ENCODE data around the gene KDM2B. TPM values are rescaled to one million over a fixed set of nuclear protein-coding genes. Genes with fewer than 3 reads are reported as not detected.

Gene KDM2B
- total RNA-seq, 1 donor from 2014 or later = 236 TPM

- POLR2A ChIA-PET = no interaction called here
- H3K4me1 Mint-ChIP-seq = peaks cover 17% of the 10 kb centered on the region
- ATAC-seq (ENCODE audit: low read depth) (no peak), DNase-seq (no peak)
- intact Hi-C loops (cut with micrococcal nuclease) = loop anchor here (5.0 kb wide), 1 partner anchor 48 kb away; no protein-coding TSS in a partner anchor
- no peaks in the 10 kb centered on the region for H3K27me3 Mint-ChIP-seq
- peaks cover 73% of the 10 kb centered on the region for H3K36me3 Mint-ChIP-seq (ENCODE audit: low read depth)
- no peak overlapping the region for H3K27ac Mint-ChIP-seq
- TF ChIP-seq, protein P1, sequence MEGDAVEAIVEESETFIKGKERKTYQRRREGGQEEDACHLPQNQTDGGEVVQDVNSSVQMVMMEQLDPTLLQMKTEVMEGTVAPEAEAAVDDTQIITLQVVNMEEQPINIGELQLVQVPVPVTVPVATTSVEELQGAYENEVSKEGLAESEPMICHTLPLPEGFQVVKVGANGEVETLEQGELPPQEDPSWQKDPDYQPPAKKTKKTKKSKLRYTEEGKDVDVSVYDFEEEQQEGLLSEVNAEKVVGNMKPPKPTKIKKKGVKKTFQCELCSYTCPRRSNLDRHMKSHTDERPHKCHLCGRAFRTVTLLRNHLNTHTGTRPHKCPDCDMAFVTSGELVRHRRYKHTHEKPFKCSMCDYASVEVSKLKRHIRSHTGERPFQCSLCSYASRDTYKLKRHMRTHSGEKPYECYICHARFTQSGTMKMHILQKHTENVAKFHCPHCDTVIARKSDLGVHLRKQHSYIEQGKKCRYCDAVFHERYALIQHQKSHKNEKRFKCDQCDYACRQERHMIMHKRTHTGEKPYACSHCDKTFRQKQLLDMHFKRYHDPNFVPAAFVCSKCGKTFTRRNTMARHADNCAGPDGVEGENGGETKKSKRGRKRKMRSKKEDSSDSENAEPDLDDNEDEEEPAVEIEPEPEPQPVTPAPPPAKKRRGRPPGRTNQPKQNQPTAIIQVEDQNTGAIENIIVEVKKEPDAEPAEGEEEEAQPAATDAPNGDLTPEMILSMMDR (IDR thresholded peaks at IDR 0.05) = no peak
- H3K4me3 Mint-ChIP-seq = no peak overlapping the region
- no peaks in the 10 kb centered on the region for H3K9me3 Mint-ChIP-seq
- CTCF ChIA-PET = no interaction called here
Observed at GRCh38 chr12:121504505-121504904, 76.3 kb downstream of the KDM2B start.

DNA sequence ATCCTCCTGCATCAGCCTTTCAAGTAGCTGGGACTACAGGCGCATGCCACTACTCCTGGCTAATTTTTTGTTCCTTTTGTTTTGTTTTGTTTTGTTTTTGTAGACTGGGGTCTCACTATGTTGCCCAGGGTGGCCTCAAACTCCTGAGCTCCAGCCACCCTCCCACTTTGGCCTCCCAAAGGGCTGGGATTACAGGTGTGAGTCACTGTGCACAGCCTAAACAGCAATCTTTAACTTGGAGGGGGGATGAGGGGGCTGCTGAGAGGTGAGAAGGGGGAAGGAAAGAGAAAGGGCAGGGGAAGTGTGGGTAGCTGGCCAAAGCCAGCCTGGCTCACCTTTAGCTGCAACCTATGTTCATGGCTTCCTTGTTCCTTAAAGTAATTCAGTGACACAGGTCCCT, 77.4 kb downstream of the KDM2B start:
- no peak for DNase-seq
- intact Hi-C loops (cut with micrococcal nuclease) = loop anchor here (5.0 kb wide), 1 partner anchor 49 kb away; no protein-coding TSS in a partner anchor
- Mint-ChIP-seq H3K27ac (no peak overlapping the region), H3K4me1 (peaks cover 17% of the 10 kb centered on the region), H3K4me3 (no peak overlapping the region), H3K9me3 (no peaks in the 10 kb centered on the region), H3K27me3 (no peaks in the 10 kb centered on the region), H3K36me3 (ENCODE audit: low read depth) (peaks cover 63% of the 10 kb centered on the region)
- POLR2A ChIA-PET = interaction anchor here (0.6 to 1.0 kb wide), 3 partner anchors 36 to 270 kb away, joined by 3 to 4 read pairs (median 3); no protein-coding TSS in a partner anchor
- TF ChIP-seq, protein P1 (IDR thresholded peaks at IDR 0.05) = no peak
- ATAC-seq (ENCODE audit: low read depth) = no peak
- CTCF ChIA-PET = interaction anchor here (1.3 to 1.4 kb wide), 2 partner anchors 49 to 165 kb away, joined by 5 to 8 read pairs; no protein-coding TSS in a partner anchor

DNA sequence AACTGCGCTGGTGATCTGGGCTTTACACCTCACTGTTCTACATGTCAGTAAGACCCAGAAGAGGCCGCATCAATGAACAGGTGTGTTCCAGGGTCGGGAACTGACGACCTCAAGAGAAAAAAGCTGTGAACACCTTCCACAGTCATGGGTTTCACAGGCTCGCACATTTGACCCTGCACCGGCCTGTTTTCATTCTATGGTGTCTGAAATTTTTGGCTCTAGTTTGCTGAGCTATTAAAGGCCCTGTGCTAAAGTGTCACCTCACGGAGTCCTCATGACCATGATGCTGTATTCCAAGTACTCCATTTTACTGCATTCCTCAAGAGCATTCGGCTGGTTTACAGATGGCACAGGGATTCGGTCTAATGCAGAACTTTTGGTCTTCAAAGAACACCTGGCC, 78.9 kb downstream of the KDM2B start:
- TF ChIP-seq, protein P1 (IDR thresholded peaks at IDR 0.05) = no peak
- H3K4me1 Mint-ChIP-seq = peaks cover 19% of the 10 kb centered on the region
- DNase-seq (no peak), ATAC-seq (ENCODE audit: low read depth) (no peak)
- ChIA-PET POLR2A (no interaction called here), CTCF (interaction anchor here (0.8 to 3.8 kb wide), 3 partner anchors 118 to 167 kb away, joined by 3 to 24 read pairs (median 3); partner anchors contain the start of gene MORN3)
- H3K4me3 Mint-ChIP-seq = no peak overlapping the region
- intact Hi-C loops (cut with micrococcal nuclease) = loop anchor here (2.0 to 5.0 kb wide), 2 partner anchors 13 to 50 kb away; no protein-coding TSS in a partner anchor
- peaks cover 60% of the 10 kb centered on the region for H3K36me3 Mint-ChIP-seq (ENCODE audit: low read depth)
- no peaks in the 10 kb centered on the region for H3K27me3 Mint-ChIP-seq
- peak overlapping the region; percentile 50 for H3K27ac Mint-ChIP-seq
- H3K9me3 Mint-ChIP-seq = no peaks in the 10 kb centered on the region

GRCh38 chr12:121499929-121500793, 80.7 kb downstream of the KDM2B start:
- peak; percentile 82 for ATAC-seq (ENCODE audit: low read depth)
- DNase-seq = peak; percentile 69
- Mint-ChIP-seq H3K9me3 (no peaks in the 10 kb centered on the region), H3K4me3 (no peak overlapping the region), H3K27me3 (no peaks in the 10 kb centered on the region), H3K27ac (no peak overlapping the region), H3K4me1 (peaks cover 17% of the 10 kb centered on the region), H3K36me3 (ENCODE audit: low read depth) (peaks cover 55% of the 10 kb centered on the region)
- TF ChIP-seq, protein P1 (IDR thresholded peaks at IDR 0.05) = peak; percentile 82
- intact Hi-C loops (cut with micrococcal nuclease) = loop anchor here (1.0 to 5.0 kb wide), 6 partner anchors 15 to 182 kb away; no protein-coding TSS in a partner anchor
- ChIA-PET CTCF (interaction anchor here (0.7 to 3.8 kb wide), 18 partner anchors 9 to 180 kb away, joined by 3 to 24 read pairs (median 6); partner anchors contain the start of genes MORN3 and ORAI1), POLR2A (interaction anchor here (0.6 to 1.5 kb wide), 4 partner anchors 14 to 128 kb away, joined by 3 to 4 read pairs (median 3); no protein-coding TSS in a partner anchor)

DNA sequence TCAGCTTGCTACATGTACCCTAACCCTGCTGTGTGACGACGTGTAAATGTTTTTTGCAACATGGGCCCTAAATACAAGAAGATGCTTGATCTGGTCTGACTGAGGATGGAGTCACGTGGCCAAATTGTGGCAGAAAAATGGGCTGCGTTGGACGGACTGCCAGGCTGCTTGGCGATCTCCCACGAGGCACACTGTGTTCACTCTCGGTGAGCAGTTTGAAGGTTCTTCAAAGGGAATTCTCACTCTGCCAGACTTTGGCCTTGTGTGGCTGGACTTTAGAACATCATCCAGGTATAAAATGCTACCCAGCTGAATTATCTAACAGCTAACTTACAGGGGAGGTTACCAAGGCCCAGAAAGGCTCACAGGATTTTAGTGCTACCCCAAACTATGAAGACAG, 85.1 kb downstream of the KDM2B start:
- ATAC-seq (ENCODE audit: low read depth) (no peak), DNase-seq (no peak)
- intact Hi-C loops (cut with micrococcal nuclease) = no loop called here
- Mint-ChIP-seq H3K27me3 (no peaks in the 10 kb centered on the region), H3K4me3 (no peak overlapping the region), H3K9me3 (no peaks in the 10 kb centered on the region), H3K27ac (no peak overlapping the region), H3K4me1 (peaks cover 38% of the 10 kb centered on the region), H3K36me3 (ENCODE audit: low read depth) (peaks cover 58% of the 10 kb centered on the region)
- POLR2A ChIA-PET = interaction anchor here (0.6 kb wide), 1 partner anchor 14 kb away, joined by 4 read pairs; no protein-coding TSS in a partner anchor
- TF ChIP-seq, protein P1 (IDR thresholded peaks at IDR 0.05) = no peak
- CTCF ChIA-PET = interaction anchor here (1.1 to 1.2 kb wide), 2 partner anchors 56 to 132 kb away, joined by 3 to 4 read pairs; no protein-coding TSS in a partner anchor

Data from activated B cell treated with CpG ODN at 0.5 μM for 24 hours (primary cell).